Stimulated activated CD8-positive, alpha-beta memory T cell treated with anti-CD3 and anti-CD28 coated beads, Interleukin-7, amount 100 ng/mL, for 1 hour (primary cell): ENCODE results near the gene ZMYM1.
"Not testable (repeated sequence)": the region's sequence is repeated elsewhere in the genome, so short reads cannot be mapped to it uniquely, and the experiment has no call there.

ENCODE experiments used
- DNase-seq, 2 donors: peaks; one replicate each; pipeline ENCODE4 v3.0.0-alpha.2; 2020; ENCODE audit warnings: low read depth in 2 of 2

Gene ZMYM1

DNA sequence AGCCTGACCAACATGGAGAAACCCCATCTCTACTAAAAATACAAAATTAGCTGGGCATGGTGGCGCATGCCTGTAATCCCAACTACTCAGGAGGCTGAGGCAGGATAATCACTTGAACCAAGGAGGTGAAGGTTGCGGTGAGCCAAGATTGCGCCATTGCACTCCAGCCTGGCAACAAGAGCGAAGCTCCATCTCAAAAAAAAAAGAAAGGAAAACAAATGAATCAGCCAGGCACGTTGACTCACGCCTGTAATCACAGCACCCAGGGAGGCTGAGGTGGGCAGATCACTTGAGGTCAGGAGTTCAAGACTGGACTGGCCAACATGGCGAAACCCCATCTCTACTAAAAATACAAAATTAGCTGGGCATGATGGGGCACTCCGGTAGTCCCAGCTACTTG, 2.8 kb upstream of the ZMYM1 start:
- not testable (repeated sequence) for DNase-seq

- no peak for DNase-seq
These were observed 1.1 kb downstream of the ZMYM1 start for GRCh38 chr1:35080171-35080854.

GRCh38 chr1:35085421-35085820, 6.2 kb downstream of the ZMYM1 start:
- no peak for DNase-seq

DNA sequence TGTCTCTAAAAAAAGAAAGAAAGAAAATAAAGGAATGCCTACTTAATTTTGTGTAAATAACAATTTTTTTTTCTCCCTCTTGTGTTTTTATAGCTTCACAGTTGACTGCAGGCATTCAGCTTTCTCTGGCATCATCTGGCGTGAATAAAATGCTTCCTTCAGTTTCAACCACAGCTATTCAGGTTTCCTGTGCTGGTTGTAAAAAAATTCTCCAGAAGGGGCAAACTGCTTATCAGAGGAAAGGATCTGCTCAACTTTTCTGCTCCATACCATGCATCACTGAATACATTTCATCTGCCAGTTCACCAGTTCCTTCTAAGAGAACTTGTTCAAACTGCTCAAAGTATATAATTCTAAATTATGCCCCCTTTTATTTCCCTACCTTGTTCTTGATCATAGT, 18.0 kb downstream of the ZMYM1 start:
- no peak for DNase-seq

DNA sequence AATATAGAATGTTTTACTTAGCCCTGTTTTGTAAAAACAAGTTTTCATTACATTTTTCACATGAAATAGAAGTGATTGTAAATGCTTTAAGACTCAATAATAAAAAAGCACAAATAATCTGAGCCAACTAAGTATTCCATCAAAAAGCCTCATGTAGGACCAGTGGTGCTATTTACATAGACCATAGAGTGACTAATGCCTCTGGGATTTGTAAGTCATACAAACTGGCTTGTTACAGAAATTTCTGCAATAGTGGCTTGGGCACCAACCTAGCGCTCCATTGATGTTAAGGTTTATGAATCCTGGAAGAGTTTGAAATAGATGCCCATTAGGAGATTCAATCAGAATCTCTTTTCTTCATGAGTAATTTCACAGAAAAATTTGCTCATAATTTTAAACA, 31.9 kb downstream of the ZMYM1 start:
- no peak for DNase-seq

GRCh38 chr1:35112668-35113067, 33.5 kb downstream of the ZMYM1 start:
- no peak for DNase-seq

DNA sequence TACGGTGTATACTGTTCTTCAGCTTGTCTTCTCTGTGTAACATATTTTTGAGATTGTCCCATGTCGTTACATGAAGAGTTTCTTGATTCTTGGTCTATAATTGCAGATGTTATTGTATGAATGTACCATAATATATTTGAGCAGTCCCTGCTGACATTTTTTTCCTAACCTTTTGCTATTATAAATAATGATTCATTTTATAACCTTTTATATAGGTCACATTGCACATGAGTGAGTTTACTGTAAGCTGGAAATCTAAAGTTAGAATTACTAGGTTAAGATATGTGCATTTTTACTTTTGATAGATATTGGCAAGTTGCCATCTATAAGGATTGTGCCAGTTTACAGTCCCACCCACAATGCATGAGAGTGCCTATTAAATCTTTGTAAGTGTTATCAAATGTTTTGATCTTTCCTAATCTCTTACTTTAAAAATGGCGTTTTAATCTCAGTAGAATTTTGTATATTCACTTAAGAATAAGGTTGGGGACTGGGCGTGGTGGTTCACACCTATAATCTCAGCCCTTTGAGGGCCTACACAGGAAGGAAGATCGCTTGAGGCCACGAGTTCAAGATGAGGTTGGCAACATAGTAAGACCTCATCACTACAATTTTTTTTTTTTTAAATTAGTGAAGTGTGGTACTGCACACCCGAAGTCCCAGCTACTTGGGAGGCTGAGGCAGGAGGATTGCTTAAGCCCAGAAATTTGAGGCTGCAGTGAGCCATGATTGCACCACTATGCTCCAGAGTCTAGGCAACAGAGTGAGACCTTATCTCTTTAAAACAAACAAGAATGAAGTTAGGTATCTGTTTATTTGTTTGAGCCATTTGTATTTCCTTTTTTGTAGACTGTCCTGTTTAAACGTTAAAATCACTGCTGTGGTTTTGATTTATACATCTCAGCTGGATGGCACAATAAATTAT, 36.5 kb downstream of the ZMYM1 start:
- DNase-seq, result no peak

GRCh38 chr1:35120458-35121133, 41.4 kb downstream of the ZMYM1 start:
- DNase-seq, result no peak

- DNase-seq, result no peak
These were observed 43.1 kb downstream of the ZMYM1 start for GRCh38 chr1:35122311-35122710.

DNA sequence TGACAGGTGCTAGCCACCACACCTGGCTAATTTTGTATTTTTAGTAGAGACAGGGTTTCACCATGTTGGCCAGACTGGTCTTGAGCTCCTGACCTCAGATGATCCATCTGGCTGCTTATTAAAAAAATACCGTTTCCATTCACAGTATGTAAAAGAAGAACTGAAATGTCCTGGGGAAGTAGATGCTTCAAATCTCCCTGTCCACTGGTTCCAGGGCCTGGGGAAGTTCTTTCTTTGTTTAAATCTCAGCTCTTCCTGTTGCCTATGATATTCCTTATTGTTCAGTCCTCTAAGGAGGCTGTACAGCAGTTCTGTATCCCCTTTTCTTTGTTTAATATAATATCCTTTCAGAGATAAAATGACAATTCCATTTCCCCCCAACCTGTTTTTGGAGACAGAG, 47.4 kb downstream of the ZMYM1 start:
- no peak for DNase-seq

- DNase-seq, result no peak
These were observed 49.9 kb downstream of the ZMYM1 start for GRCh38 chr1:35129080-35129479.

DNA sequence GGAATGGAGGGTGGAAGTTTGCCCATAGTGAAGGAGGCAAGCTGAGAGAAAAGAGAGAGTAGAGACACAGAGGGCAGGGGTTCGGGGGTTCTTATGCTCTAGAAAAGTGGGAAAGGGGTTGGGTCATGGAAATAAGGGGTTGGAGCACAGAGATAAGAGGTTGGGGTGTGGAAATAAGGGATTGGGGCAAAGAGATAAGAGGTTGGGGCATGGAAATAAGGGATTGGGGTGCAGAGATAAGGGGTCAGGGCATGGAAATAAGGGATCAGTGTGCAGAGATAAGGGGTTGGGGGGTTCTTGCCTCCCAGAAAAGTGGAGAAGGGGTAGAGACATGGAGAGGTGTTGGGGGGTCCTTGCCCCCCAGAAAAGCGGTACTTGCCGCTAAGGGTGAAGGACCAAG, 57.6 kb downstream of the ZMYM1 start:
- DNase-seq, result no peak

DNA sequence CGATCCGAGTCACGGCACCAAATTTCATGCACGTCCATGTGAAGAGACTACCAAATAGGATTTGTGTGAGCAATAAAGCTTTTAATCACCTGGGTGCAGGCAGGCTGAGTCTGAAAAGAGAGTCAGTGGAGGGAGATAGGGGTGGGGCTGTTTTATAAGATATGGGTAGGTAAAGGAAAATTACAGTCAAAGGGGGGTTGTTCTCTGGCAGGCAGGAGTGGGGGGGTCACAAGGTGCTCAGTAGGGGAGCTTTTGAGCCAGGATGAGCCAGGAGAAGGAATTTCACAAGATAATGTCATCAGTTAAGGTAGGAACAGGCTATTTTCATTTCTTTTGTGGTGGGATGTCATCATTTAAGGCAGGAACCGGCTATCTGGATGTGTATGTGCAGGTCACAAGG, 58.4 kb downstream of the ZMYM1 start:
- not testable (repeated sequence) for DNase-seq

DNA sequence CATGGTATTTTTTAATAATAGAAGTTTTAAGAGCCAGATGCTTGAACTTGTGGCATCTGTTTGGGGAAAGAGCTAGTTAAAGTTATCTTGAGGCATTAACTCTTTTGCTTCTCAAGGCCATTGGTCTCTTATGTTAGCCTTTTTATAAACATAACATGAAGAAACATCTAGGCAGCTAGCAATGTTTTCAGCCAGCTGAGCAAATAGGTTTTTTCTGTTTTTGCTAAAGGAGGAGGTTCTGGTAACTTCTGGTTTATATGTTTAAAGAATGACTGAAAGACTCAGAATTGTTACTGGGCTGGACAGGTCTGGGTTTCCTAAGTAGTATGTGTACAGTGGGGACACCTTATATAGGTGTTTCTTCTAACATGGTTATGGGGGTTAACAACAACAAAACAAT, 63.1 kb downstream of the ZMYM1 start:
- not testable (repeated sequence) for DNase-seq

GRCh38 chr1:35142728-35143127, 63.5 kb downstream of the ZMYM1 start:
- DNase-seq, result not testable (repeated sequence)

- no peak for DNase-seq
These were observed 64.7 kb downstream of the ZMYM1 start for GRCh38 chr1:35143737-35144508.

DNA sequence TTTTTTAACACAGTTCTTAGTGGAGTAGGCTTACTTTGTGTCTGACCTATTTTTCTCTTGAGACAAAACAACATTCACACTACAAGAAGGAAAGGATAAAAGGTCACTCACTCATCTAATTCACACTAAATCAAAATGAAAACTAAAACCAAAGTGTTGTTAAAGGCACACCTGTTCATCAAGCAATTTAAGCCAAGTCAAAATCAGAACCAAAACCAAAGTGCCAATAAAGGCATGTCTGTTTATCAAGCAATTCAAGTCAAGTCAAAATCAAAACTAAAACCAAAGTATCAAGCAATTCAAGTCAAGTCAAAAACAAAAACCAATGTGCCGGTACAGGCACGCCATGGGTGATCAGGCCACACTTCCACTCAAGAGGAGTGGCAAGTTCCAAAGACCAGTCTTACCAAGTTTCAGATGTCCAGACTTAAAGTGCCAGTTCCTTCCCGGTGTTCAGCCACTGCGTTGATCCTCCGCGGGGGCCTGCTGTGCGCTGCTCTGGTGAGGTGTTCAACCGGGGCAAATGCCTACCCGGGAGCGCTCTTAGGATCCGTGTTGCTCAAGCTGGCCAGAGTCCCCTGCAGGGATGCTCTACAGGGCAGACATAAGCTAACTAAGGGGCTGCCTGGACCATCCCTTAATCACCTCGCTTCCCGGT, 66.8 kb downstream of the ZMYM1 start:
- DNase-seq, result not testable (repeated sequence)

DNA sequence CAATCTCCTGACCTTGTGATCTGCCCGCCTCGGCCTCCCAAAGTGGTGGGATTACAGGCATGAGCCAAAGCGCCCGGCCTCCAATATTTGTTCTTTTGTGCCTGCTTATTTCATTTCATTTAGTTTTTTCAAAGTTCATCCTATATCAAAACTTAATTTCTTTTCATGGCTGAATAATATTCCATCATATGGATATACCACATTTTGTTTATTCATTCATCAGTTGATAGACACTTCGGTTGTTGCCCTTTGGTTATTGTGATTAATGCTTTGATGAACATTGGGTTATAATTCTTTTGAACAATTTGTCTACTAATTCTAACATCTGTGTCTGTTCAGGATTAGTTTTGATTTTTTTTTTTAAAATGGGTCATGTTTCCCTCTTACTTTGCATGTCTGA, 72.0 kb downstream of the ZMYM1 start:
- DNase-seq, result no peak

- DNase-seq, result no peak
These were observed 85.7 kb downstream of the ZMYM1 start for GRCh38 chr1:35164893-35165292.
